ENCODE measurements around the gene BCOR. TPM values are rescaled to one million over a fixed set of nuclear protein-coding genes. Genes with fewer than 3 reads are reported as not detected.

BCOR gene
- total and polyA plus RNA-seq, 9 of the 15 experiments (the other 6 are each of a cell fraction or from before 2014, with no cell fraction given): 27.5 to 113 (median 37.6) TPM

GRCh38 chrX:40104985-40105834, 7.5 kb upstream of the BCOR start (continued):
- TF ChIP-seq ZNF609 (CRISPR knock-in tag; IDR thresholded peaks at IDR 0.05; ENCODE audit: borderline replicate concordance) (no peak), RUNX1 (IDR thresholded peaks at IDR 0.05; ENCODE audit: low read depth) (no peak), PML (IDR thresholded peaks at IDR 0.05; ENCODE audit: low read length) (peak; percentile 42; the same call in 1 of the 2 replicates), CHD4 (IDR thresholded peaks at IDR 0.05; ENCODE audit: insufficient read depth, insufficient replicate concordance, low read depth, low read length, poor library complexity, severe bottlenecking) (no peak), ZBTB5 (IDR thresholded peaks at IDR 0.05) (no peak), ZMIZ1 (IDR thresholded peaks at IDR 0.05; ENCODE audit: low read depth in 2 of 2, low read length in 2 of 2) (no peak), ZZZ3 (IDR thresholded peaks at IDR 0.05) (no peak), XRCC3 (IDR thresholded peaks at IDR 0.05) (no peak), NELFE (IDR thresholded peaks at IDR 0.05; ENCODE audit: insufficient read depth, insufficient read length) (no peak), RBM15 (IDR thresholded peaks at IDR 0.05; ENCODE audit: insufficient read depth, low read length) (no peak), NCOA4 (IDR thresholded peaks at IDR 0.05; ENCODE audit: partially characterized antibody) (no peak), NBN (IDR thresholded peaks at IDR 0.05; ENCODE audit: low read depth) (no peak)
